CD4-positive, alpha-beta T cell (primary cell): Measurements from ENCODE around the gene KRTAP10-1. TPM values are rescaled to one million over a fixed set of nuclear protein-coding genes. Genes with fewer than 3 reads are reported as not detected.
A peak's percentile ranks its signal among the peaks of the same experiment; 100 is the strongest.

Source experiments
- ATAC-seq: fragments of 200-7000 bp; cut with Tn5 transposase; one replicate; pipeline ENCODE4 v1.10.0; 2022; ENCODE audit warnings: mild to moderate bottlenecking; ENCODE audit not compliant: poor library complexity
- CTCF ChIA-PET: fragments of 350-600 bp; sonication (Branson Sonifier 250); formaldehyde crosslinking; loops from one replicate; lab custom pipeline; 2021; ENCODE audit warnings: antibody characterized with exemption, inconsistent platforms; lab: Charles Lee
- POLR2A ChIA-PET: fragments of 350-600 bp; sonication (Branson Sonifier 250); formaldehyde crosslinking; loops from one replicate; lab custom pipeline; 2021; ENCODE audit warnings: antibody characterized with exemption, inconsistent platforms; lab: Charles Lee
- DNase-seq, 14 experiments: peaks; one replicate each; pipeline ENCODE4 v3.0.0-alpha.2; 2013 to 2020; ENCODE audit warnings: mixed read lengths in 2 of 14
- H3K27ac ChIP-seq, 2 donors: one replicate each; pipeline versions ENCODE4 v1.5.1 to v1.7.0; 2013; ENCODE audit warnings: low read length in 2 of 2, low read depth in 1 of 2, mild to moderate bottlenecking in 1 of 2
- H3K27me3 ChIP-seq, 2 experiments: 1 replicate in 1 of 2; 2 replicates in 1 of 2; pipeline versions ENCODE4 v1.6.1 to v1.7.0; 2013; ENCODE audit warnings: low read length in 2 of 2, control low read depth in 1 of 2, mild to moderate bottlenecking in 1 of 2, moderate library complexity in 1 of 2; ENCODE audit not compliant: insufficient read depth in 2 of 2, control insufficient read depth in 1 of 2
- H3K36me3 ChIP-seq: one replicate; pipeline ENCODE4 v1.6.1; 2013; ENCODE audit warnings: low read length, control low read depth; ENCODE audit not compliant: insufficient read depth
- H3K4me1 ChIP-seq: one replicate; pipeline ENCODE4 v1.6.1; 2013; ENCODE audit warnings: low read length, control low read depth; ENCODE audit not compliant: insufficient read depth
- H3K4me3 ChIP-seq: one replicate; pipeline ENCODE4 v1.5.1; 2013; ENCODE audit warnings: mild to moderate bottlenecking, low read length, moderate library complexity
- H3K9me3 ChIP-seq, 2 experiments: 1 replicate in 1 of 2; 2 replicates in 1 of 2; pipeline versions ENCODE4 v1.6.1 to v1.7.0; 2013; ENCODE audit warnings: low read length in 2 of 2, mild to moderate bottlenecking in 2 of 2, control low read depth in 1 of 2, moderate library complexity in 1 of 2; ENCODE audit not compliant: control insufficient read depth in 1 of 2, insufficient read depth in 1 of 2
- H3K27ac Mint-ChIP-seq: one replicate; pipeline ENCODE4 v1.8.0; 2020; ENCODE audit warnings: mixed read lengths
- H3K27me3 Mint-ChIP-seq: one replicate; pipeline ENCODE4 v1.8.0; 2021; ENCODE audit warnings: mixed read lengths
- H3K36me3 Mint-ChIP-seq: one replicate; pipeline ENCODE4 v1.8.0; 2021; ENCODE audit warnings: low read depth, mixed read lengths
- H3K4me1 Mint-ChIP-seq: one replicate; pipeline ENCODE4 v1.8.0; 2021; ENCODE audit warnings: low read depth, mixed read lengths
- H3K4me3 Mint-ChIP-seq: one replicate; pipeline ENCODE4 v1.8.0; 2020; ENCODE audit warnings: mild to moderate bottlenecking, mixed read lengths
- H3K9me3 Mint-ChIP-seq: one replicate; pipeline ENCODE4 v1.8.0; 2020; ENCODE audit warnings: mixed read lengths
- intact Hi-C, 2 experiments: fragments of 100-400 bp; cut with DNase I in 1 of 2; cut with micrococcal nuclease in 1 of 2; formaldehyde crosslinking; loops; one replicate each; pipeline versions ENCODE4 v1.15.1 to v1.9.0; 2023 to 2025; cut with DNase I, micrococcal nuclease
- total RNA-seq, 174 experiments: library from RNA in 2 of 174; stranded (reverse) in 2 of 174; gene quantifications; one replicate each; pipeline ENCODE4 v1.2.3 and lab custom pipeline; 2021 to 2026
- TF ChIP-seq, protein P1 (sequence below): fragments of 200-600 bp; IDR thresholded peaks from one replicate; pipeline ENCODE4 v1.8.0; 2022; ENCODE audit warnings: antibody characterized with exemption, mild to moderate bottlenecking

Gene KRTAP10-1
- total RNA-seq, 2 experiments from 2014 or later: not detected

DNA sequence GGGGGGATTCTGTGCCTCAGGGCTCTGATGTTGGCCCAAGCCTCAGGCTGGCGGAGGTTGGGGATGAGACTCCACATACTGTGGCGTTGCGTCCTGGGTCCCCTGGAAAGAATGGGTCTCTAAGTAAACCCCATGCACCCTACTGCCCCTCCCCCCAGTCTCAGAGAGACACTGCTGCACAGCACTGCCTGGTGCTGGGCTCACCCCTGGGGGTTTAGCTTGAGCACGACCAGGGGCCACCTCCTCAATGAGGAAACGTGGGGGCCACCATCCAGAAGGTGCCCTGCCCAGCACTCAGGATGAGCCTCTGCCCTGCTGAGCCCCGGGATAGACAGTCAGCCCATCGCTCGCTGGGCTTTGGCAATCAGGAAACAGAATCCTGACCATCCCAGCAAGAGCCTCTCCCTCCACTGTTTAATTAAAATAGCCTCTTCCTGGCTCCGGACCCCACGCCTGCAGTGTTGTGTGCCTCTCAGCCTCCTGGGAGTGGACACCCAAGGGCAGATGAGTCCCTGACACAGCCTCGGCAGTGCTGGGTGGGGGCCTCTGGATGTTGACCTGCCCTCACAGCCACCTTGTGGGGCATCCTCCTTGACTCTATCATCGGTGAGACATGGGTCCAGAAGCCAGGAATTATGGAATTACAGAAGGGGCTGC is 30.0 kb upstream of the KRTAP10-1 start:
- TF ChIP-seq, protein P1, sequence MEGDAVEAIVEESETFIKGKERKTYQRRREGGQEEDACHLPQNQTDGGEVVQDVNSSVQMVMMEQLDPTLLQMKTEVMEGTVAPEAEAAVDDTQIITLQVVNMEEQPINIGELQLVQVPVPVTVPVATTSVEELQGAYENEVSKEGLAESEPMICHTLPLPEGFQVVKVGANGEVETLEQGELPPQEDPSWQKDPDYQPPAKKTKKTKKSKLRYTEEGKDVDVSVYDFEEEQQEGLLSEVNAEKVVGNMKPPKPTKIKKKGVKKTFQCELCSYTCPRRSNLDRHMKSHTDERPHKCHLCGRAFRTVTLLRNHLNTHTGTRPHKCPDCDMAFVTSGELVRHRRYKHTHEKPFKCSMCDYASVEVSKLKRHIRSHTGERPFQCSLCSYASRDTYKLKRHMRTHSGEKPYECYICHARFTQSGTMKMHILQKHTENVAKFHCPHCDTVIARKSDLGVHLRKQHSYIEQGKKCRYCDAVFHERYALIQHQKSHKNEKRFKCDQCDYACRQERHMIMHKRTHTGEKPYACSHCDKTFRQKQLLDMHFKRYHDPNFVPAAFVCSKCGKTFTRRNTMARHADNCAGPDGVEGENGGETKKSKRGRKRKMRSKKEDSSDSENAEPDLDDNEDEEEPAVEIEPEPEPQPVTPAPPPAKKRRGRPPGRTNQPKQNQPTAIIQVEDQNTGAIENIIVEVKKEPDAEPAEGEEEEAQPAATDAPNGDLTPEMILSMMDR: no peak
- Mint-ChIP-seq H3K9me3 (peaks cover 3% of the 10 kb centered on the region), H3K27me3 (peaks cover 5% of the 10 kb centered on the region), H3K36me3 (no peaks in the 10 kb centered on the region), H3K27ac (no peak overlapping the region), H3K4me3 (no peak overlapping the region), H3K4me1 (peaks cover 9% of the 10 kb centered on the region)
- H3K4me3 ChIP-seq: no peak overlapping the region
- CTCF ChIA-PET: no interaction called here
- intact Hi-C loops: no loop called here
- POLR2A ChIA-PET: no interaction called here
- no peak for DNase-seq
- H3K36me3 ChIP-seq: no peaks in the 10 kb centered on the region
- no peak for ATAC-seq
- H3K9me3 ChIP-seq: peaks cover 0 to 18% of the 10 kb centered on the region in 2 experiments
- no peak overlapping the region for H3K27ac ChIP-seq
- no peaks in the 10 kb centered on the region for H3K27me3 ChIP-seq
- H3K4me1 ChIP-seq: peaks cover 2% of the 10 kb centered on the region

DNA sequence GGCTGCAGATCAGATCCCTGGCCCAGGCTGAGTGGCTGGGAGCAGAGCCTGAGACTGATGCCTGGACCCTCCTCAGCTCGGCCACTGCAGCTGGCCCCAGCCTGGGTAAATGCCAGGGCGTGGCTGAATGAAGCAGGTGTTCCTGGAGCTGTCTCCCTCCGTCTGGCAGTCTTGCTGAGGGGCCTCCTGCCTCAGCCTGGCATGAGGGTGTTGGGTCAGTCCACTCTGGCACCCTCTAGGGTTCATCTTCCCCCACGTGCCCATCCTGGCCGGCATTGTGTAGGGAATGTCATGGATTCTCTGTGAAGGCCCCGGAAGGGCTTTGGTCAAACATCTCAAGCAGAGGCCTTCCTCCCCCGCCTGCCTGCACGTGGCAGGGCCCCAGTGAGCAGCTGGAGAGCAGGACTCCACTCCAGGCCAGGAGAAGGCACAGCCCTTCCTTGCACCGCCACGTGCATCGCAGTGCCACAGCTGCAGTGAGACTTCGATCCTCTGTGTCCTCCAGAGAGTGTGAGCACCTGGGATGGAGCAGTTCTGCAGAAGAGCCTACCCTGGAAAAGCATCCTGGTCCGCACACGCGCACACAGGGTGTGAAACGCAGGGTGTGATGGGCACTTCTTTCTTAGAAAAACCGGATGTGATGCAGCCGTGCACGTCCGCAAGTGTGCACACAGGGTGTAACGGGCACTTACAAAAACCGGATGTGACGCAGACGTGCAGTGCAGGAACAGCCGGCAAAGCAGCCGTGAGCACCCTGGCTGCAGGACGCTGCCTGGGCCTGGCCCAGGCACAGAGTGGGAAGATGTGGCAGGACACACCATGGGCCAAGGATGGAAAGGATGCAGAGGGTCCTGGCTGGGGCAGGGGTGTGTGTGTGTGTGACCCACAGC is 28.9 kb upstream of the KRTAP10-1 start:
- ATAC-seq: no peak
- H3K27ac Mint-ChIP-seq: no peak overlapping the region
- TF ChIP-seq, protein P1: no peak
- Histone ChIP-seq H3K9me3 (peaks cover 0 to 10% of the 10 kb centered on the region in 2 experiments), H3K4me1 (no peaks in the 10 kb centered on the region), H3K4me3 (no peak overlapping the region), H3K36me3 (no peaks in the 10 kb centered on the region), H3K27me3 (no peaks in the 10 kb centered on the region), H3K27ac (no peak overlapping the region)
- no peak overlapping the region for H3K4me3 Mint-ChIP-seq
- intact Hi-C loops: no loop called here
- H3K9me3 Mint-ChIP-seq: peaks cover 3% of the 10 kb centered on the region
- H3K27me3 Mint-ChIP-seq: peaks cover 5% of the 10 kb centered on the region
- no peaks in the 10 kb centered on the region for H3K36me3 Mint-ChIP-seq
- DNase-seq: peak in 1 of 14 experiments; percentile 7
- CTCF ChIA-PET: no interaction called here
- POLR2A ChIA-PET: no interaction called here
- H3K4me1 Mint-ChIP-seq: peaks cover 17% of the 10 kb centered on the region

DNA sequence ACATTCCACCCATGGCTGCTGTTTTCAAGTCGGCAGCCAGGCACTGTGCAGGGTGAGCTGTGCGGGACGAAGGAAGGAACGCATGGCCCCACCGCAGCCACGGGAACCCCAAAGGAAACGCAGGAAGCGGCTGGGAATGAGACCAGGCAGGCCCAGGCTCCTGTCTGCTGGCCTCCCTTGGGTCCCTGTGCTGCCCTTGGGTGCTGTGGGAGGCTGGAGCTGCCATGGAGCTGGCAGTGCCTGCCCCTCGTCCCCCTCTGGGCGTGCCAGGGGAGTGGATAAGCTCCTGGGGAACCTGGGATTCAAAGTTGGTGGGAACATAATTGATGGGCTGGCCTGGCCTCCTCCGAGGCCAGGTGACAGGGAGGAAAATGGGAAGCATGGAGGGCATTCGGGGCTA is 28.3 kb upstream of the KRTAP10-1 start:
- Histone ChIP-seq H3K4me1 (no peaks in the 10 kb centered on the region), H3K9me3 (peaks cover 0 to 10% of the 10 kb centered on the region in 2 experiments), H3K27ac (no peak overlapping the region), H3K27me3 (no peaks in the 10 kb centered on the region), H3K36me3 (no peaks in the 10 kb centered on the region), H3K4me3 (no peak overlapping the region)
- no peak overlapping the region for H3K4me3 Mint-ChIP-seq
- no peaks in the 10 kb centered on the region for H3K36me3 Mint-ChIP-seq
- CTCF ChIA-PET: no interaction called here
- POLR2A ChIA-PET: no interaction called here
- no peak for ATAC-seq
- H3K27ac Mint-ChIP-seq: no peak overlapping the region
- intact Hi-C loops: no loop called here
- peaks cover 5% of the 10 kb centered on the region for H3K27me3 Mint-ChIP-seq
- TF ChIP-seq, protein P1: no peak
- no peak for DNase-seq
- peaks cover 3% of the 10 kb centered on the region for H3K9me3 Mint-ChIP-seq
- peaks cover 17% of the 10 kb centered on the region for H3K4me1 Mint-ChIP-seq
